GM12864 (cell line): ENCODE data around the gene TEX2.

Experiments used
- DNase-seq: peaks from one replicate; pipeline ENCODE4 v3.0.0-alpha.2; 2011; ENCODE audit warnings: low read depth
- H3K4me3 ChIP-seq: 2 replicates; pipeline ENCODE4 v1.5.1; 2011; ENCODE audit warnings: mild to moderate bottlenecking, low read depth, low read length, control low read depth
- TF ChIP-seq, protein P1 (sequence below): IDR thresholded peaks from 2 replicates; pipeline ENCODE4 v1.5.1; 2011; ENCODE audit warnings: low read depth, mild to moderate bottlenecking, moderate library complexity, low read length, control low read depth, inconsistent platforms; ENCODE audit errors: missing control alignments

Gene TEX2

DNA sequence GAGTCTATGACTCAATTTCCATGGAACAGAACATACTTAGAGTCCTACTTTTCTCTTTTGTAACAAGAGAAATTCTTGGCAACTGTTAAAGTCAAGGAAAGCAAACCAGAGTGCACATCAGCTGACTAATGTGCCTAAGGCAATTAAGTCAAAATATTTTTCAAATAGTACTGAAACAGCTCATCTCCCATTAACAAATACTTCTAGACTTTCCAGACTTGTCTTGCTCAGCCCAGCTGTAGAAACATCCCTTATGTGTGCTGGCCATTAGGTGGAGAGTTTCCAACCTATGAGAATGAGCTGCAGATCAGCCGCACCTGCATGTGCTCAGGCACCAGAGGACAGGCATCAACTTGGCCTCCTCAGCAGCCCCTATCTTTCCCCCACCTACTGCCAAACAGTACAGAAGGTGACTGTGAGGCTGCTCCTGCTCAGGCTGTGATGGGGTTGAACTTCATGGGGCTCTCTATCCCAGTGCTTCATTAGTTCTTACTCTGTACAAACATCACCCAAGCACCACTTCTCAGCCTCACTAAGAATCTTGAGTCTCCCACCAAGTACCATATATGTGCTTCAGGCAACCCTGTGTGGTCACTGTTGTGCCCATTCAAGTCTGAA is 32.2 kb downstream of the TEX2 start:
- no peak for DNase-seq
- no peak overlapping the region for H3K4me3 ChIP-seq
- TF ChIP-seq, protein P1, sequence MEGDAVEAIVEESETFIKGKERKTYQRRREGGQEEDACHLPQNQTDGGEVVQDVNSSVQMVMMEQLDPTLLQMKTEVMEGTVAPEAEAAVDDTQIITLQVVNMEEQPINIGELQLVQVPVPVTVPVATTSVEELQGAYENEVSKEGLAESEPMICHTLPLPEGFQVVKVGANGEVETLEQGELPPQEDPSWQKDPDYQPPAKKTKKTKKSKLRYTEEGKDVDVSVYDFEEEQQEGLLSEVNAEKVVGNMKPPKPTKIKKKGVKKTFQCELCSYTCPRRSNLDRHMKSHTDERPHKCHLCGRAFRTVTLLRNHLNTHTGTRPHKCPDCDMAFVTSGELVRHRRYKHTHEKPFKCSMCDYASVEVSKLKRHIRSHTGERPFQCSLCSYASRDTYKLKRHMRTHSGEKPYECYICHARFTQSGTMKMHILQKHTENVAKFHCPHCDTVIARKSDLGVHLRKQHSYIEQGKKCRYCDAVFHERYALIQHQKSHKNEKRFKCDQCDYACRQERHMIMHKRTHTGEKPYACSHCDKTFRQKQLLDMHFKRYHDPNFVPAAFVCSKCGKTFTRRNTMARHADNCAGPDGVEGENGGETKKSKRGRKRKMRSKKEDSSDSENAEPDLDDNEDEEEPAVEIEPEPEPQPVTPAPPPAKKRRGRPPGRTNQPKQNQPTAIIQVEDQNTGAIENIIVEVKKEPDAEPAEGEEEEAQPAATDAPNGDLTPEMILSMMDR, result no peak

DNA sequence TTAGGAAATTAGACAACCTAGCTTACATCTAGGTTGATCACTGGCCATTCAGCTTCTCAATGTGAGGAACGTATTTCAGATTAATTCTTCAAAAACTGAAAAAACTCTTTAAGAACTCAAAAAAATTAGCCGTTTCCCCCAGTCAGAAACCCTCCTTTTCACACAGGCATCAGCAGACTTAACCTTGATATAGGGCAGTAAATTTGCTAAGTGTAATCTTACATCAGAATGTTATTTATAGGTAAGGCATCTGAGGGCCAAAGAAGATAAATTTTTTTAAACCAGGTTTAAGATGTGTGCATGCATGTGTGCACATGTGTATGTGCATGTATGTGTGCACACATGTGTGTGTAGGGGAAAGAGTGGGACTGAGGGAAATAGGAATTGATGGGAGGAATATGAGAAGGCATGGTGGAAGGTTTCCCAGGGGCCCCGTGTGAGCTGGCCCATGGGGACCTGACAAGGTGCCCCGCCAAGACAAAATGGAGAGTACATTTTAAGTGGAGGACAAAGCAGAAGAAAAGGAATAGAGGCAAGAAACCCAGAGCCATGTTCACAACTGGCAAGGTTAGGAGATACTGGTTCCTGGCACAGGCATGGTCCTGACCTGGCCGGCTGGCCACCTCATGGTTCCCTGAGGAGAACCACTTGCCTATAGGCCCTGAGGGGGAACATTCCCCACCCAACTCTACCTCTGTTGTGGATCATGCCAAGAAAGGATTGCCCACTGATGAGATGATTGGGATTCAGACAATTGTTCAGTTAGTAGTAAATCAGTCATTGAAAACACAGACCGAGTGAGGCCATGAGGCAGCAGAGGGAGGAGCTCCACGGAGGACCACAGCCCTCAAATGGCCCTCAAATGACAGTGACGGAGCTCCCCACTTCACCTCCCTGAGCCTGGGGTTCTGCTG is 33.0 kb downstream of the TEX2 start:
- H3K4me3 ChIP-seq, result no peak overlapping the region
- DNase-seq, result no peak
- TF ChIP-seq, protein P1, result no peak

DNA sequence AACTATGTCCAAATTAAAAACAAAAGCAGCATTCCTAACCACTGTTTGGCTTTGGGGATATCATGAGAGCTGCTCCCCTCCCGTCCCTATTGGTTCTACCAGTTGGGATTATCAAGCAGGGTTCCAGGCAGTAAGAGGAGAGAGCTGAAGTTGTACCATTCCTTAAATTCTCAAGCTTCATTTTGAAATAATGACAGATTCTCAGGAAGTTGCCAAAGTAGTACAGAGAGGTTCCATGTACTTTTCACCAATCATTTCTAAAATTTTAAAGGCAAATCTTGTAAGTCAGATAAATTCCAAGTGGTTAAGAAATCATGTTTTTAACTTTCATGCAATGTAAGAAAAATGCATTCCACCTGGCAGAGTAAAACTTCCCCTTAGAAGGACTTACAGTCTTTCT is 36.9 kb downstream of the TEX2 start:
- no peak overlapping the region for H3K4me3 ChIP-seq
- TF ChIP-seq, protein P1, result no peak

DNA sequence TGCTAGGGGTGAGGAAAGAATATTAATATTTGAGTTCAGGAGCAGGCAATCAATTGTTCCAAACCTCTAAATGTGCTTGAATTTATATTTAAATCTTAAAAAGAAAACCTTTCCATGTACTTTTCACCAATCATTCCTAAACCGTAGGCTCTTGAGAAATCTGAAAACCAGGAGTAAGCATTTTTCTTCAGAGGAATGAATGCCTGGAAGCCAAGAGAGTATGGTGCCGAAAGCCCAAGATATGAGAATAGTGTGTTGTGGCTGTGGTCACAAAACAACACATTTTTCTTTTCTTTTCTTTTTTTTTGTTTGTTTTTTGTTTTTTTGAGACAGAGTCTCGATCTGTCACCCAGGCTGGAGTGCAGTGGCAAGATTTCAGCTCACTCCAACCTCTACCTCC is 37.6 kb downstream of the TEX2 start:
- no peak for DNase-seq
- TF ChIP-seq, protein P1, result no peak
- no peak overlapping the region for H3K4me3 ChIP-seq

More for the DNA sequence above, 36.9 kb downstream of the TEX2 start:
- DNase-seq, result no peak

DNA sequence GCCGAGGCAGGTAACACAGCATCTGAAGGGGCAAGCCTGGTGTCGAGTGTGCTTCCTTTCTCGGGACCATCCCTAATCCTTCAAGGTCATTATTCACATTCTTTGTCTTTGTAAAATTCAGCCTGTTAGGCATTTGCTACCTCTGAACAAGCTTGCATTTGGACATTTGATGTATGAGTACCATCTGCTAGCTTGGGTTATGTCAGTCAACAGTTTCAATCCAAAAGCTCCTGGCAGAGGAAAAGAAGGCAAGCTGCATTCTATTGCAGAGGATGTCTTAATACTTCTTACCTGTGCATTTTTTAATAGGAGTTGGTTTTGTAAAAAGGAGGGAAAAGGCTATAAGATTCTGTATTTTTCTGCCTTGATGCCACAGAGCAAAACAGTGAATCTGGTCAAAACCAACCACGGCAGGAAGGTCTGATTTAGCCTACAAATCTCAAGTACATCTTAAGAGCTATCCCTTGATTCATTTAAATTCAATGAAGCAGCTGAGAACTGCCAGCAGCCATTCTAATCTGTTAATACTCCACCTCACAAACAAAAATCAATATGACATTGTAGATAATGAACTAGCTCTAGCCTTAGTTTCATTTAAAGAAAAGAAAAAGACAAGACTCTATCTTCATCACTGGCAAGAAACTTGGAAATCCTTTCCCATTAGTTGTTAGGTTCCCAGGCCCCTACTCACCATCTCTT is 39.0 kb downstream of the TEX2 start:
- no peak for DNase-seq
- no peak overlapping the region for H3K4me3 ChIP-seq
- TF ChIP-seq, protein P1, result no peak

DNA sequence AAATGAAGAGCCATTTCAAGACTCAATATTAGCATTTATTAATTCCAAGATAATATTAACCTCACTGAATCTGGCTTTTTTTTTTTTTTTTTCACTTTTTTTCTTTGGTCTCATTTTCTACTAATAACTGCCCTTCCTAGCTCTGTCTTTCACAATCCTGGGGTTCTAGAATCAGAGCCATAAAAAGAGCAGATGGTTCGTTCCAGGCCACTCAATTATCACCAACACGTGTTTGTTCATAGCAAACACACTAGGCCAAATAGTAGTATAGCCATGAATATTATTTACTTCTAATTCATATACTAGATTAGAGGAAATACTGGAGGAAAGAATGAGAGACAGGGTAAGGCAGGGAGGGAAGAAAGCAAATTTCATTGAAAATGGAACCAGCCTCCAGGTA is 39.8 kb downstream of the TEX2 start:
- DNase-seq, result no peak
- no peak overlapping the region for H3K4me3 ChIP-seq
- TF ChIP-seq, protein P1, result no peak
